C4-2B (cell line): Measurements from ENCODE around the gene PRR13.
A peak's percentile ranks its signal among the peaks of the same experiment; 100 is the strongest.

Experiments used
- H3K27ac ChIP-seq: fragments of 450-650 bp; 2 replicates; pipeline ENCODE4 v1.5.1; 2017
- CTCF ChIP-seq: fragments of 450-650 bp; conservative IDR thresholded peaks from 2 replicates; pipeline ENCODE4 v1.5.1; 2017; ENCODE audit warnings: mild to moderate bottlenecking
- ZFX ChIP-seq: fragments of 450-650 bp; IDR thresholded peaks from 2 replicates; pipeline ENCODE4 v1.6.1; 2017

PRR13 gene

GRCh38 chr12:53452159-53453077, 10.9 kb downstream of the PRR13 start:
- H3K27ac ChIP-seq: peak overlapping the region; percentile 90
- TF ChIP-seq CTCF (peak; percentile 51), ZFX (peak; percentile 100)

GRCh38 chr12:53453953-53454640, 12.6 kb downstream of the PRR13 start:
- no peak overlapping the region for H3K27ac ChIP-seq

GRCh38 chr12:53454707-53455106, 13.2 kb downstream of the PRR13 start:
- TF ChIP-seq CTCF (no peak), ZFX (no peak)

More at GRCh38 chr12:53453953-53454640, 12.6 kb downstream of the PRR13 start:
- TF ChIP-seq ZFX (no peak), CTCF (no peak)

GRCh38 chr12:53456654-53457366, 15.3 kb downstream of the PRR13 start:
- no peak for TF ChIP-seq CTCF
- no peak for TF ChIP-seq ZFX

More at GRCh38 chr12:53454707-53455106, 13.2 kb downstream of the PRR13 start:
- H3K27ac ChIP-seq: no peak overlapping the region

GRCh38 chr12:53459097-53459496, 17.6 kb downstream of the PRR13 start:
- H3K27ac ChIP-seq: no peak overlapping the region
- no peak for TF ChIP-seq CTCF
- no peak for TF ChIP-seq ZFX

More at GRCh38 chr12:53456654-53457366, 15.3 kb downstream of the PRR13 start:
- no peak overlapping the region for H3K27ac ChIP-seq

- TF ChIP-seq ZFX (no peak), CTCF (no peak)
- no peak overlapping the region for H3K27ac ChIP-seq
These were observed 19.5 kb downstream of the PRR13 start for GRCh38 chr12:53461059-53461458.
